GM12891 (cell line): ENCODE data around the gene PIP5K1C.

ENCODE experiments used
- POLR2A ChIP-seq: IDR thresholded peaks from 2 replicates; pipeline ENCODE4 v1.6.1; 2011; ENCODE audit warnings: low read depth, low read length, control low read depth
- POLR2AphosphoS5 ChIP-seq: IDR thresholded peaks from 2 replicates; pipeline ENCODE4 v1.6.1; 2011; ENCODE audit warnings: low read depth, low read length, control low read depth
- TAF1 ChIP-seq: IDR thresholded peaks from 2 replicates; pipeline ENCODE4 v1.6.1; 2011; ENCODE audit warnings: low read depth, low read length, control low read depth

DNA sequence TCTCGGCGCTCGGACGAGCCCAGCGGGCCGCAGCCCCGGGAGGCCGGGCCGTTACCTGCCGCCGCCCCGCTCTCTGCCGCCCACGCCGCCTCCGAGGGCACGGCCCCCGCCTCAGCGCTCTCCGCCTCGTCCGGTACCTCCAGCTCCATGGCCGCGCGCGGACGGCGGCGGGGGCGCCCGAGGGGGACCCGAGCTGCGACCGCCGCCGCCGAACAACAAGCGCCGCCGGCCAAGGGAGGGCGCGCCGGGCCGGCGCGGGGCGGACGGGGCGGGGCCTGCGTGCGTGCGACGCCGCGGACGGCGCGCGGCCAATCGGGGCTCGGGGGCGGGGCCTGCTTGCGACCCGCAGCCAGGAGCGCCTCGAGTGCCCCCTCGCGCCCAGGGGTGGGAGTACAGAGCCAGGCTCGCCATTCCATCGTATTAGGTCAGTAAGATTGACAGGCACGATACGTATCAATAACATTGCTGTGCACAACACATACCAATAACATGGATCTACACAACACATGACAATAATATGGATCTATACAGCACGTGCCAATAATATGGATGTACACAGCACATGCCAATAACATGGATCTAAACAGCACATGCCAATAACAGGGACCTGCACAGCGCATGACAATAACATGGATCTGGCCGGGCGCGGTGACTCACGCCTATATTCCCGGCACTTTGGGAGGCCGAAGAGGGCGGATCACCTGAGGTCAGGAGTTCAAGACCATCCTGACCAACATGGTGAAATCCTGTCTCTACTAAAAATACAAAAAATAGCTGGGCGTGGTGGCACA lies at the start of gene PIP5K1C:
- no peak for TF ChIP-seq POLR2AphosphoS5
- TF ChIP-seq POLR2A = no peak
- TF ChIP-seq TAF1 = no peak
